Measurements from ENCODE around the gene SLC7A4.

SLC7A4 gene

DNA sequence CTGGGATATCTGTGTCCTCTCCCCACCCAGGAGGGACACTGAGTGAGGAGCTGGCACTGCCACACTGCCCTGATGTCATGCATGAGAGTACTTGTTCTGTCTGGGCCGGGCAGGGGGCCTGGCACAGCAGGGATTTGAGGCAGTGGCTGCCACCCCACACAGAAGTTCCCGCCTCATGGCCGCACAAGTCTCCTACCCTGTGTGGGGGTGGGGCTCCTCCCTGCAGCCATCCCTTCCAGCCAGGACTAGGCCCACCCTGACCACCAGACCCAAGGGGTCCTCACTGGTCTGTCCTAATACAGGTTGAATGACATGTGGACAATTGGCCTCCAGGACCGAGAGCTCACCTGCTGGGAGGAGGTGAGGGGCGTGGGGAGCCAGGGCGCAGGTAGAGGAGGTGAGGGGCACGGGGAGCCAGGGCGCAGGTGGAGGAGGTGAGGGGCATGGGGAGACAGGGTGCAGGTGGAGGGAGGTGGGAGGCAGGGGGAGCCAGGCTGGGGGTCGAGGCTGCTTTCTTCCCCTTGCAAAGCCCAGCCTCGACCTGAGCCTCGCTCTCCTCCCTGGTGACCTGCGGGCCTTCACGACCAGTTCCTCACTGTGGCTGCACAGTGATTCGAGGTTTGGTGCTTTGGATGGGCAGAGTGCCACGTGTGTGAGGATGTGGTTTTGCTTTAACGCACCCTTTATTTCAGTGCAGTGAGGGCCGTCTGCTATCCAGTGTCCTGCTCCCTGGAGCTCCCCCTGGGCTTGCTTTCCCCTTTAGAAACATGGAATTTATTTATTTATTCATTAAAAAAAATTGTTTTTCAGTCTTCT, 42.8 kb downstream of the SLC7A4 start:
- H3K4me3 Mint-ChIP-seq = no peak overlapping the region
- TF ChIP-seq, protein P1, sequence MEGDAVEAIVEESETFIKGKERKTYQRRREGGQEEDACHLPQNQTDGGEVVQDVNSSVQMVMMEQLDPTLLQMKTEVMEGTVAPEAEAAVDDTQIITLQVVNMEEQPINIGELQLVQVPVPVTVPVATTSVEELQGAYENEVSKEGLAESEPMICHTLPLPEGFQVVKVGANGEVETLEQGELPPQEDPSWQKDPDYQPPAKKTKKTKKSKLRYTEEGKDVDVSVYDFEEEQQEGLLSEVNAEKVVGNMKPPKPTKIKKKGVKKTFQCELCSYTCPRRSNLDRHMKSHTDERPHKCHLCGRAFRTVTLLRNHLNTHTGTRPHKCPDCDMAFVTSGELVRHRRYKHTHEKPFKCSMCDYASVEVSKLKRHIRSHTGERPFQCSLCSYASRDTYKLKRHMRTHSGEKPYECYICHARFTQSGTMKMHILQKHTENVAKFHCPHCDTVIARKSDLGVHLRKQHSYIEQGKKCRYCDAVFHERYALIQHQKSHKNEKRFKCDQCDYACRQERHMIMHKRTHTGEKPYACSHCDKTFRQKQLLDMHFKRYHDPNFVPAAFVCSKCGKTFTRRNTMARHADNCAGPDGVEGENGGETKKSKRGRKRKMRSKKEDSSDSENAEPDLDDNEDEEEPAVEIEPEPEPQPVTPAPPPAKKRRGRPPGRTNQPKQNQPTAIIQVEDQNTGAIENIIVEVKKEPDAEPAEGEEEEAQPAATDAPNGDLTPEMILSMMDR (IDR thresholded peaks at IDR 0.05) = no peak
- H3K27me3 Mint-ChIP-seq (ENCODE audit: low read depth, poor library complexity) = no peaks in the 10 kb centered on the region
- no peak overlapping the region for H3K27ac Mint-ChIP-seq
- no peaks in the 10 kb centered on the region for H3K9me3 Mint-ChIP-seq
- H3K36me3 Mint-ChIP-seq (ENCODE audit: low read depth) = peaks cover 11% of the 10 kb centered on the region
- no peak for DNase-seq
- H3K4me1 Mint-ChIP-seq = no peaks in the 10 kb centered on the region

DNA sequence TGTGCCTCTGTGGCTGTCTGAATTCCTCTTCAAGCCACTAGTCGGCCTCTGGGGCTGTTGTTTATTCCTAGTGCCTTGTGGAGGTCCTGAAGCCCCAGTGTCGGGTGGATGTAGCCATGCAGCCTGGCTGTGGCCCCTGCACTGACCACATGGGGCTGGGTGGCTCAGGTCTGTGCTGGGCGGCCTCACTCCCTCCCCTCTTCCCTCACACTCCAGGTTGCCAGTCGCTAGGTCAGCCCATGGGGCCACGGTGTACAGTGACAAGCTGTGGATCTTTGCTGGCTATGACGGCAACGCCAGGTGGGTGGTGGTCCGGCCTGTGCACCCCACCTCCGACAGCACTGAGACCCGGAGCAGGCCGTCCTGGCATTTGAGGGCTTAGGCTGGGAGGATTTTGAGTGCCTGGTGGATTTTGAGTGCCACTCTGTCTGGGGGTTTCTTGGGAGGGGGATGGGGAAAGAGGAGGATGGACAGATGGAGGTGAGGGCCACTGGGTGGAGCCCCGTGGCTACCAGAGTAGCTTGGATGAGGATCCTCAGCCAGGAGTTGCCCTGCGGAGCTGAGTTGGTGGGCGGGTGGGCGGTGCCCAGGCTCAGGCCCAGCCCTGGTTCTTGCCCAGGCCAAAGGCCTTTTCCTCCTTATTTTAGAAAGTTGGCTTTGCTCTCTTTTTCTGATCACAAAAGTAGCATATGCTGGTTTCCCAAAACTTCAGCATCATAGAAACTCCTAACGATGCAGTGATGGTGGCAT, 43.6 kb downstream of the SLC7A4 start:
- no peak for DNase-seq
- Mint-ChIP-seq H3K27me3 (ENCODE audit: low read depth, poor library complexity) (no peaks in the 10 kb centered on the region), H3K4me3 (no peak overlapping the region), H3K9me3 (no peaks in the 10 kb centered on the region), H3K27ac (no peak overlapping the region), H3K4me1 (peaks cover 4% of the 10 kb centered on the region), H3K36me3 (ENCODE audit: low read depth) (peaks cover 18% of the 10 kb centered on the region)
- TF ChIP-seq, protein P1 (IDR thresholded peaks at IDR 0.05) = no peak

DNA sequence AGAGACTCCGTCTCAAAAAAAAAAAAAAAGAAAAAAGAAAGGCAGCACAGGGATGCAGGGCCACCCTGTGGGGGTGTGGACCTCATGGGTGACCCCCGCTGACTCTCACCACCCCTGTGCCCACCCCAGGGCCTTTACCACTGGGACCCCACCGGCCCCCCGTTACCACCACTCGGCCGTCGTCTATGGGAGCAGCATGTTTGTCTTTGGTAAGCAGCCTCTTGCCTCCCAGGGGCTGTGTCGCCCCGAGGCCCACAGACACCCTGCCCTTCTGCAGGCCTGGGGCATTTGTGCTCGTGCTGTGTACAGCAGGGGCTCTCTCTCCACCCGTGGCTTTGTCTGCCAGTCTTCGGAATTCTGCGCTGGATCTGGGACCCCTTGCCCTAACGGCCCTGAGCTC, 45.0 kb downstream of the SLC7A4 start:
- TF ChIP-seq, protein P1 (IDR thresholded peaks at IDR 0.05) = no peak
- no peak for DNase-seq
- no peak overlapping the region for H3K4me3 Mint-ChIP-seq
- H3K9me3 Mint-ChIP-seq = no peaks in the 10 kb centered on the region
- H3K27ac Mint-ChIP-seq = no peak overlapping the region
- H3K36me3 Mint-ChIP-seq (ENCODE audit: low read depth) = peaks cover 19% of the 10 kb centered on the region
- peaks cover 18% of the 10 kb centered on the region for H3K4me1 Mint-ChIP-seq
- H3K27me3 Mint-ChIP-seq (ENCODE audit: low read depth, poor library complexity) = no peaks in the 10 kb centered on the region

DNA sequence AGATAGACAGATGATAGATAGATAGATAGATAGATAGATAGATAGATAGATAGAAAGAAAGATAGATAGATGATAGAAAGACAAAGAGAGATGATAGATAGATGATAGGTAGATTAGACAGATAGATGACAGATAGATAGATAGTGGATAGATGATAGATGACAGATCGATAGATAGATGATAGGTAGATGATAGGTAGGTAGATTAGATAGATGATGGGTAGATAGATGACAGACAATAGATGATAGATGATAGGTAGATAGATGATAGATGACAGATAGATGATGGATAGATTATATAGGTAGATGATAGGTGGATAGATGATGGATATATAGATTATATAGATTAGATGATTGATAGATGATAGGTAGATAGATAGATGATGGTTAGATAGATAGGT, 46.0 kb downstream of the SLC7A4 start:
- Mint-ChIP-seq H3K9me3 (no peaks in the 10 kb centered on the region), H3K36me3 (ENCODE audit: low read depth) (peaks cover 19% of the 10 kb centered on the region), H3K27me3 (ENCODE audit: low read depth, poor library complexity) (no peaks in the 10 kb centered on the region), H3K4me1 (peaks cover 21% of the 10 kb centered on the region), H3K27ac (no peak overlapping the region), H3K4me3 (no peak overlapping the region)
- TF ChIP-seq, protein P1 (IDR thresholded peaks at IDR 0.05) = no peak
- DNase-seq = no peak

DNA sequence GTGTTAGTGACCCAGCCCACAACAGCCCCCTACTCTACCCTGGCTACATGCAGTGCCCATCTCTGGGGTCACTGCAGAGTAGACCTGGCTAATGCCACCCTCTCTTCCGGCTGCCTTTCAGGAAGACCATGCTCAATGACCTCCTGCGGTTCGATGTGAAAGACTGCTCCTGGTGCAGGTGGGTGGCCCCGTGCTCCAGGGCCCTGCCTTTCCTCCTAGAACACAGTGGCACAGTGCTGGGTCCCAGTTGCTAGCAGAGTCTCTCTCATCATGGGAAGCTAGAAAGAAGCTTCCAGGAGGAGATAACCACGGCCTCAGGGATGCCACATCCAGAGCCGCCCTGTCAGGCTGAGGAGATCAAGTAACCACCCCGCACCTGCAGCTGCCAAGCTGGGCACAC, 46.6 kb downstream of the SLC7A4 start:
- Mint-ChIP-seq H3K27me3 (ENCODE audit: low read depth, poor library complexity) (no peaks in the 10 kb centered on the region), H3K4me3 (no peak overlapping the region), H3K36me3 (ENCODE audit: low read depth) (peaks cover 19% of the 10 kb centered on the region), H3K27ac (no peak overlapping the region), H3K9me3 (no peaks in the 10 kb centered on the region), H3K4me1 (peaks cover 28% of the 10 kb centered on the region)
- TF ChIP-seq, protein P1 (IDR thresholded peaks at IDR 0.05) = no peak
- no peak for DNase-seq

Data from nephron progenitor cell (in vitro differentiated cells).